HAP-1 (cell line): ENCODE data around the gene MYO7A.

Experiments
- DNase-seq, 2 experiments: peaks; one replicate each; pipeline ENCODE4 v3.0.0-alpha.2; 2016 to 2020; ENCODE audit warnings: low spot score in 2 of 2
- H3K27me3 ChIP-seq: fragments of 250-450 bp; sonication (Bioruptor Pico); 2 replicates; pipeline ENCODE4 v1.5.1; 2020; ENCODE audit warnings: low read depth, mild to moderate bottlenecking, moderate library complexity
- H3K36me3 ChIP-seq: fragments of 250-450 bp; sonication (Bioruptor Pico); replicated peaks from 2 replicates; pipeline ENCODE4 v1.5.1; 2020; ENCODE audit warnings: mild to moderate bottlenecking
- H3K4me1 ChIP-seq: fragments of 250-450 bp; sonication (Bioruptor Pico); 2 replicates; pipeline ENCODE4 v1.5.1; 2020; ENCODE audit warnings: mild to moderate bottlenecking
- H3K4me3 ChIP-seq: fragments of 250-450 bp; sonication (Bioruptor Pico); 2 replicates; pipeline ENCODE4 v1.5.1; 2020; ENCODE audit warnings: mild to moderate bottlenecking, moderate library complexity
- H3K9me3 ChIP-seq: fragments of 250-450 bp; sonication (Bioruptor Pico); 2 replicates; pipeline ENCODE4 v1.5.1; 2020; ENCODE audit warnings: mild to moderate bottlenecking, moderate library complexity
- in situ Hi-C: fragments of 300-500 bp; cut with MboI; formaldehyde crosslinking; loops from 3 replicates; pipeline ENCODE4 v1.14.3; 2020; ENCODE audit warnings: low sequenced_read_pairs, inconsistent platforms, mixed read lengths

MYO7A gene

GRCh38 chr11:77252555-77253270, 124.7 kb downstream of the MYO7A start:
- no peak for DNase-seq
- in situ Hi-C loops, result no loop called here
- peaks cover 3% of the 10 kb centered on the region; the same call in 1 of the 2 replicates for H3K27me3 ChIP-seq
- H3K9me3 ChIP-seq, result no peaks in the 10 kb centered on the region
- 0 out of 2 replicates have a peak, but pooled peaks cover 3% of the 10 kb centered on the region for H3K36me3 ChIP-seq
- no peaks in the 10 kb centered on the region for H3K4me1 ChIP-seq
- no peak overlapping the region for H3K4me3 ChIP-seq

GRCh38 chr11:77253690-77254089, 125.6 kb downstream of the MYO7A start:
- no peaks in the 10 kb centered on the region for H3K4me1 ChIP-seq
- H3K36me3 ChIP-seq, result 0 out of 2 replicates have a peak, but pooled peaks cover 3% of the 10 kb centered on the region
- H3K9me3 ChIP-seq, result no peaks in the 10 kb centered on the region
- peaks cover 3% of the 10 kb centered on the region; the same call in 1 of the 2 replicates for H3K27me3 ChIP-seq
- no peak for DNase-seq
- H3K4me3 ChIP-seq, result no peak overlapping the region
- in situ Hi-C loops, result no loop called here

- DNase-seq, result no peak
- in situ Hi-C loops, result no loop called here
Observed at GRCh38 chr11:77259641-77260040, 131.6 kb downstream of the MYO7A start.

GRCh38 chr11:77262803-77263202, 134.8 kb downstream of the MYO7A start:
- in situ Hi-C loops, result no loop called here
- Histone ChIP-seq H3K27me3 (peaks cover 4% of the 10 kb centered on the region; the same call in 1 of the 2 replicates), H3K9me3 (no peaks in the 10 kb centered on the region), H3K4me3 (no peak overlapping the region), H3K4me1 (no peaks in the 10 kb centered on the region), H3K36me3 (no peaks in the 10 kb centered on the region)
- no peak for DNase-seq

More at GRCh38 chr11:77259641-77260040, 131.6 kb downstream of the MYO7A start:
- Histone ChIP-seq H3K36me3 (0 out of 2 replicates have a peak, but pooled peaks cover 3% of the 10 kb centered on the region), H3K4me3 (no peak overlapping the region), H3K27me3 (peaks cover 2% of the 10 kb centered on the region), H3K4me1 (no peaks in the 10 kb centered on the region), H3K9me3 (no peaks in the 10 kb centered on the region)
